HepG2 (cell line): Measurements from ENCODE around the gene ATP2C2.

Experiments
- FOXM1 ChIP-seq: sonication (generic); formaldehyde crosslinking; IDR thresholded peaks from 2 replicates; pipeline ENCODE4 v1.5.0; 2020; ENCODE audit warnings: missing genetic modification reagents
- NBN ChIP-seq: fragments of 450-650 bp; conservative IDR thresholded peaks from 2 replicates; pipeline ENCODE4 v1.6.1; 2017
- NR2F2 ChIP-seq: IDR thresholded peaks from 2 replicates; pipeline ENCODE4 v1.6.1; 2012; ENCODE audit warnings: low read depth, inconsistent platforms, borderline replicate concordance
- RAD21 ChIP-seq: fragments of 450-650 bp; formaldehyde crosslinking; IDR thresholded peaks from 2 replicates; pipeline ENCODE4 v1.5.0; 2020; ENCODE audit warnings: mild to moderate bottlenecking
- ZBTB1 ChIP-seq: sonication (generic); formaldehyde crosslinking; IDR thresholded peaks from 2 replicates; pipeline ENCODE4 v1.4.0; 2020; ENCODE audit warnings: missing genetic modification reagents, borderline replicate concordance
- ZFP82 ChIP-seq: sonication (generic); formaldehyde crosslinking; IDR thresholded peaks from 2 replicates; pipeline ENCODE4 v1.5.1; 2020; ENCODE audit warnings: mild to moderate bottlenecking, missing genetic modification reagents, borderline replicate concordance
- ZNF350 ChIP-seq: sonication (generic); formaldehyde crosslinking; IDR thresholded peaks from 2 replicates; pipeline ENCODE4 v1.4.0; 2020; ENCODE audit warnings: mild to moderate bottlenecking, low read depth, missing genetic modification reagents, borderline replicate concordance
- ZNF354B ChIP-seq: sonication (generic); formaldehyde crosslinking; IDR thresholded peaks from 2 replicates; pipeline ENCODE4 v1.8.0; 2022; ENCODE audit warnings: mild to moderate bottlenecking, missing genetic modification reagents
- TF ChIP-seq, protein P1 (sequence below): sonication (generic); formaldehyde crosslinking; IDR thresholded peaks from 2 replicates; pipeline ENCODE4 v1.5.0; 2020; ENCODE audit warnings: mild to moderate bottlenecking, missing genetic modification reagents, moderate library complexity
- TF ChIP-seq, protein P2 (sequence below): sonication (generic); formaldehyde crosslinking; conservative IDR thresholded peaks from 2 replicates; pipeline ENCODE4 v1.4.0; 2020; ENCODE audit warnings: missing genetic modification reagents
- TF ChIP-seq, protein P3 (sequence below): sonication (generic); formaldehyde crosslinking; IDR thresholded peaks from 2 replicates; pipeline ENCODE4 v1.5.1; 2020; ENCODE audit warnings: mild to moderate bottlenecking, missing genetic modification reagents, borderline replicate concordance
- TF ChIP-seq, protein P4 (sequence below): sonication (generic); formaldehyde crosslinking; IDR thresholded peaks from 2 replicates; pipeline ENCODE4 v1.4.0; 2020; ENCODE audit warnings: missing genetic modification reagents, borderline replicate concordance

DNA sequence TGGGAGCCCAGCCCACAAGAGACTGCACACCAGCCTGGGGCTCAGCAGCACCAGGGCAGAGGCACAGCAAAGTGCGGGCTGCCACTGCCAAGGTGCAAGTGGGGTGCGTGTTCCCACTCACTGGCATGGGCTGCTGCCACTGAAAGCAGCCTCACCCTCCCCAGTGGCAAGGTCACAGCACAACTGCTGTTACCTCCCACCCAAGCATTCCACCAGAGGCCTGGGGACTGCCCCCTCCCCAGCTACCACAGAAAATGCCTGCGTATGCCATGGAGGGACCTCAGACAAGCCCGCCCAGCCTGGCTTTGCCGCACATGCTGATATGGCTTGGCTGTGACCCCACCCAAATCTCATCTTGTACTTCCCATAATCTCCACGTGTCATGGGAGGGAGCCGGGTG, 103.0 kb downstream of the ATP2C2 start:
- no peak for TF ChIP-seq NBN
- TF ChIP-seq, protein P1, sequence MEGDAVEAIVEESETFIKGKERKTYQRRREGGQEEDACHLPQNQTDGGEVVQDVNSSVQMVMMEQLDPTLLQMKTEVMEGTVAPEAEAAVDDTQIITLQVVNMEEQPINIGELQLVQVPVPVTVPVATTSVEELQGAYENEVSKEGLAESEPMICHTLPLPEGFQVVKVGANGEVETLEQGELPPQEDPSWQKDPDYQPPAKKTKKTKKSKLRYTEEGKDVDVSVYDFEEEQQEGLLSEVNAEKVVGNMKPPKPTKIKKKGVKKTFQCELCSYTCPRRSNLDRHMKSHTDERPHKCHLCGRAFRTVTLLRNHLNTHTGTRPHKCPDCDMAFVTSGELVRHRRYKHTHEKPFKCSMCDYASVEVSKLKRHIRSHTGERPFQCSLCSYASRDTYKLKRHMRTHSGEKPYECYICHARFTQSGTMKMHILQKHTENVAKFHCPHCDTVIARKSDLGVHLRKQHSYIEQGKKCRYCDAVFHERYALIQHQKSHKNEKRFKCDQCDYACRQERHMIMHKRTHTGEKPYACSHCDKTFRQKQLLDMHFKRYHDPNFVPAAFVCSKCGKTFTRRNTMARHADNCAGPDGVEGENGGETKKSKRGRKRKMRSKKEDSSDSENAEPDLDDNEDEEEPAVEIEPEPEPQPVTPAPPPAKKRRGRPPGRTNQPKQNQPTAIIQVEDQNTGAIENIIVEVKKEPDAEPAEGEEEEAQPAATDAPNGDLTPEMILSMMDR (CRISPR knock-in tag), result no peak
- no peak for TF ChIP-seq ZBTB1 (CRISPR knock-in tag)
- TF ChIP-seq ZNF354B, result no peak
- TF ChIP-seq, protein P2, sequence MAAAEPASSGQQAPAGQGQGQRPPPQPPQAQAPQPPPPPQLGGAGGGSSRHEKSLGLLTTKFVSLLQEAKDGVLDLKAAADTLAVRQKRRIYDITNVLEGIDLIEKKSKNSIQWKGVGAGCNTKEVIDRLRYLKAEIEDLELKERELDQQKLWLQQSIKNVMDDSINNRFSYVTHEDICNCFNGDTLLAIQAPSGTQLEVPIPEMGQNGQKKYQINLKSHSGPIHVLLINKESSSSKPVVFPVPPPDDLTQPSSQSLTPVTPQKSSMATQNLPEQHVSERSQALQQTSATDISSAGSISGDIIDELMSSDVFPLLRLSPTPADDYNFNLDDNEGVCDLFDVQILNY (CRISPR knock-in tag), result no peak
- TF ChIP-seq ZNF350, result no peak
- no peak for TF ChIP-seq RAD21 (CRISPR knock-in tag)
- no peak for TF ChIP-seq ZFP82
- TF ChIP-seq, protein P3, sequence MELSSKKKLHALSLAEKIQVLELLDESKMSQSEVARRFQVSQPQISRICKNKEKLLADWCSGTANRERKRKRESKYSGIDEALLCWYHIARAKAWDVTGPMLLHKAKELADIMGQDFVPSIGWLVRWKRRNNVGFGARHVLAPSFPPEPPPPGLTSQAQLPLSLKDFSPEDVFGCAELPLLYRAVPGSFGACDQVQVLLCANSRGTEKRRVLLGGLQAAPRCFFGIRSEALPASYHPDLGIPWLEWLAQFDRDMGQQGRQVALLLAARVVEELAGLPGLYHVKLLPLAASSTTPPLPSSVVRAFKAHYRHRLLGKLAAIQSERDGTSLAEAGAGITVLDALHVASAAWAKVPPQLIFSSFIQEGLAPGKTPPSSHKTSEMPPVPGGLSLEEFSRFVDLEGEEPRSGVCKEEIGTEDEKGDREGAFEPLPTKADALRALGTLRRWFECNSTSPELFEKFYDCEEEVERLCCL (CRISPR knock-in tag), result no peak
- TF ChIP-seq, protein P4, sequence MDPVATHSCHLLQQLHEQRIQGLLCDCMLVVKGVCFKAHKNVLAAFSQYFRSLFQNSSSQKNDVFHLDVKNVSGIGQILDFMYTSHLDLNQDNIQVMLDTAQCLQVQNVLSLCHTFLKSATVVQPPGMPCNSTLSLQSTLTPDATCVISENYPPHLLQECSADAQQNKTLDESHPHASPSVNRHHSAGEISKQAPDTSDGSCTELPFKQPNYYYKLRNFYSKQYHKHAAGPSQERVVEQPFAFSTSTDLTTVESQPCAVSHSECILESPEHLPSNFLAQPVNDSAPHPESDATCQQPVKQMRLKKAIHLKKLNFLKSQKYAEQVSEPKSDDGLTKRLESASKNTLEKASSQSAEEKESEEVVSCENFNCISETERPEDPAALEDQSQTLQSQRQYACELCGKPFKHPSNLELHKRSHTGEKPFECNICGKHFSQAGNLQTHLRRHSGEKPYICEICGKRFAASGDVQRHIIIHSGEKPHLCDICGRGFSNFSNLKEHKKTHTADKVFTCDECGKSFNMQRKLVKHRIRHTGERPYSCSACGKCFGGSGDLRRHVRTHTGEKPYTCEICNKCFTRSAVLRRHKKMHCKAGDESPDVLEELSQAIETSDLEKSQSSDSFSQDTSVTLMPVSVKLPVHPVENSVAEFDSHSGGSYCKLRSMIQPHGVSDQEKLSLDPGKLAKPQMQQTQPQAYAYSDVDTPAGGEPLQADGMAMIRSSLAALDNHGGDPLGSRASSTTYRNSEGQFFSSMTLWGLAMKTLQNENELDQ (CRISPR knock-in tag), result no peak
- no peak for TF ChIP-seq NR2F2
- no peak for TF ChIP-seq FOXM1 (CRISPR knock-in tag)
